ENCODE data around the gene UBTF. TPM values are rescaled to one million over a fixed set of nuclear protein-coding genes. Genes with fewer than 3 reads are reported as not detected.

Gene UBTF
- total RNA-seq, 1 donor from 2014 or later = 85.4 TPM

- peak; percentile 76 for DNase-seq
Measured at GRCh38 chr17:44170499-44171201, 48.8 kb downstream of the UBTF start, which contains the start of gene ASB16. TSS of gene ASB16 (plus strand) at chr17:44170704. CDS start at chr17:44170790, 86 bp downstream.

- no peak for DNase-seq
Measured at GRCh38 chr17:44170135-44170498, 49.4 kb downstream of the UBTF start.

- no peak for DNase-seq
Measured at GRCh38 chr17:44167181-44167861, 52.2 kb downstream of the UBTF start.

GRCh38 chr17:44164476-44164875 lies 55.0 kb downstream of the UBTF start:
- DNase-seq = no peak

GRCh38 chr17:44159519-44160210 lies 59.8 kb downstream of the UBTF start:
- DNase-seq = no peak

- DNase-seq = no peak
Measured at GRCh38 chr17:44155488-44155887, 64.0 kb downstream of the UBTF start.

Small RNA genes within 50 kb of the gene (small RNA-seq; reads per million reads assigned to genes)
- not detected for gene MIR6782 (ENCODE audit: low replicate concordance)

Other genes starting within 250 kb of the UBTF start
- 0.41 TPM for gene NAGS, start 215.1 kb downstream of the UBTF start, total RNA-seq
- 45.3 TPM for gene TMEM101, start 204.7 kb downstream of the UBTF start, total RNA-seq
- 22.6 TPM for gene LSM12, start 153.0 kb downstream of the UBTF start, total RNA-seq
- gene G6PC3, start 148.9 kb downstream of the UBTF start, total RNA-seq = 7.8 TPM
- 127 TPM for gene HDAC5, start 96.0 kb downstream of the UBTF start, total RNA-seq
- 0.82 TPM for gene HROB, start 77.7 kb downstream of the UBTF start, total RNA-seq
- 18.0 TPM for gene ASB16, start 49.0 kb downstream of the UBTF start, total RNA-seq
- 29.6 TPM for gene TMUB2, start 32.7 kb downstream of the UBTF start, total RNA-seq
- gene ATXN7L3, start 19.8 kb downstream of the UBTF start, total RNA-seq = 34.5 TPM
- gene SLC4A1, start 48.5 kb upstream of the UBTF start, total RNA-seq = 27.7 TPM
- 5.9 TPM for gene RUNDC3A, start 88.9 kb upstream of the UBTF start, total RNA-seq
- 44.7 TPM for gene SLC25A39, start 105.1 kb upstream of the UBTF start, total RNA-seq
- 137 TPM for gene GRN, start 125.6 kb upstream of the UBTF start, total RNA-seq
- 9.9 TPM for gene FAM171A2, start 144.2 kb upstream of the UBTF start, total RNA-seq
- gene ITGA2B, start 170.0 kb upstream of the UBTF start, total RNA-seq = 3.8 TPM

All from tongue (tissue), 3 donors.